HG03571 (cell line): ENCODE measurements around the gene HSD17B3.
"Not testable (repeated sequence)": the region's sequence is repeated elsewhere in the genome, so short reads cannot be mapped to it uniquely, and the experiment has no call there.

Experiments
- ATAC-seq: cut with Tn5 transposase; IDR thresholded peaks from one replicate; pipeline ENCODE4 v1.9.1; 2021; ENCODE audit not compliant: unreplicated experiment

HSD17B3 gene

GRCh38 chr9:96309850-96310249 lies 7.9 kb upstream of the HSD17B3 start:
- no peak for ATAC-seq

GRCh38 chr9:96306958-96307357 lies 5.0 kb upstream of the HSD17B3 start:
- ATAC-seq: not testable (repeated sequence)

- ATAC-seq: no peak
Measured at GRCh38 chr9:96305171-96305570, 3.2 kb upstream of the HSD17B3 start.

GRCh38 chr9:96304230-96304629 lies 2.3 kb upstream of the HSD17B3 start:
- ATAC-seq: no peak

- ATAC-seq: no peak
Measured at GRCh38 chr9:96299823-96300222, 2.2 kb downstream of the HSD17B3 start.

- ATAC-seq: no peak
Measured at GRCh38 chr9:96294159-96294545, 7.8 kb downstream of the HSD17B3 start.

- ATAC-seq: no peak
Measured at GRCh38 chr9:96293498-96294158, 8.3 kb downstream of the HSD17B3 start.

- ATAC-seq: no peak
Measured at GRCh38 chr9:96289392-96289791, 12.6 kb downstream of the HSD17B3 start.

- ATAC-seq: no peak
Measured at GRCh38 chr9:96281641-96282040, 20.3 kb downstream of the HSD17B3 start.

- no peak for ATAC-seq
Measured at GRCh38 chr9:96279932-96280331, 22.0 kb downstream of the HSD17B3 start.

- ATAC-seq: no peak
Measured at GRCh38 chr9:96274939-96275338, 27.0 kb downstream of the HSD17B3 start.

GRCh38 chr9:96270236-96270744 lies 31.7 kb downstream of the HSD17B3 start:
- no peak for ATAC-seq

GRCh38 chr9:96258967-96259366 lies 43.0 kb downstream of the HSD17B3 start:
- ATAC-seq: no peak

GRCh38 chr9:96256800-96257199 lies 45.2 kb downstream of the HSD17B3 start:
- ATAC-seq: no peak

GRCh38 chr9:96255698-96256097 lies 46.3 kb downstream of the HSD17B3 start:
- ATAC-seq: no peak

GRCh38 chr9:96253059-96253696 lies 48.8 kb downstream of the HSD17B3 start:
- ATAC-seq: no peak

GRCh38 chr9:96251451-96251850 lies 50.5 kb downstream of the HSD17B3 start:
- ATAC-seq: no peak

- no peak for ATAC-seq
Measured at GRCh38 chr9:96249746-96250145, 52.2 kb downstream of the HSD17B3 start.

- ATAC-seq: no peak
Measured at GRCh38 chr9:96246267-96246671, 55.7 kb downstream of the HSD17B3 start.

GRCh38 chr9:96245399-96245798 lies 56.6 kb downstream of the HSD17B3 start:
- ATAC-seq: no peak

- ATAC-seq: no peak
Measured at GRCh38 chr9:96243778-96244177, 58.2 kb downstream of the HSD17B3 start.

GRCh38 chr9:96242811-96243210 lies 59.2 kb downstream of the HSD17B3 start:
- no peak for ATAC-seq

GRCh38 chr9:96241391-96241809 lies 60.6 kb downstream of the HSD17B3 start:
- no peak for ATAC-seq
